ENCODE results near the gene DEPDC4. TPM values are rescaled to one million over a fixed set of nuclear protein-coding genes. Genes with fewer than 3 reads are reported as not detected.
"Not testable (repeated sequence)": the region's sequence is repeated elsewhere in the genome, so short reads cannot be mapped to it uniquely, and the experiment has no call there.

Gene DEPDC4
- total and polyA plus RNA-seq, 2 of the 4 experiments (the other 2 are of a cell fraction), result 0.72 to 0.79 TPM

GRCh38 chr12:100231873-100232272 lies 35.0 kb downstream of the DEPDC4 start:
- H2BK120ac ChIP-seq (ENCODE audit: low read depth, low read length); H3K23ac ChIP-seq (ENCODE audit: low read depth, low read length); H3K9ac ChIP-seq (ENCODE audit: low read depth, low read length); H2BK20ac ChIP-seq (ENCODE audit: low read depth, low read length); H3K79me1 ChIP-seq (ENCODE audit: low read depth in 1 of 2, low read length in 2 of 2); H3K9me3 ChIP-seq (ENCODE audit: control insufficient read depth, insufficient read depth, low read length); H2BK5ac ChIP-seq (ENCODE audit: low read depth, low read length, poor library complexity, severe bottlenecking); ATAC-seq (ENCODE audit: low read depth); H3K4me3 ChIP-seq (ENCODE audit: insufficient read depth, low read depth, low read length); H4K20me1 ChIP-seq (ENCODE audit: insufficient read depth, low read length); DNase-seq; H2AK9ac ChIP-seq (replicated peaks; ENCODE audit: low read depth, low read length, poor library complexity); H3K9me1 ChIP-seq (ENCODE audit: insufficient read depth, low read length); H3K4ac ChIP-seq (ENCODE audit: low read depth, low read length); H3K27ac ChIP-seq (ENCODE audit: insufficient read depth, low read length); H3K56ac ChIP-seq (ENCODE audit: extremely low read depth, insufficient read depth, low read length); H3K27me3 ChIP-seq (ENCODE audit: control insufficient read depth, insufficient read depth, low read length); H4K91ac ChIP-seq (ENCODE audit: insufficient read depth, low read depth, low read length); H2AK5ac ChIP-seq (ENCODE audit: low read depth, low read length); H3K36me3 ChIP-seq (ENCODE audit: control insufficient read depth, insufficient read depth, low read length); H3K4me2 ChIP-seq (ENCODE audit: low read depth, low read length); H2BK15ac ChIP-seq (ENCODE audit: low read depth, low read length); H3K4me1 ChIP-seq (ENCODE audit: control insufficient read depth, insufficient read depth, low read length); in situ Hi-C loops (cut with MboI; ENCODE audit: low sequenced_read_pairs); H3K14ac ChIP-seq (replicated peaks; ENCODE audit: low read depth, low read length); BruUV-seq (replicated peaks); dilution Hi-C loops (cut with HindIII; ENCODE audit: low sequenced_read_pairs, unreplicated experiment); H2AFZ ChIP-seq (replicated peaks; ENCODE audit: low read length, poor library complexity); H3K18ac ChIP-seq (ENCODE audit: low read depth, low read length); H4K8ac ChIP-seq (ENCODE audit: low read depth in 2 of 2, low read length in 2 of 2); H4K5ac ChIP-seq (ENCODE audit: low read depth, low read length); POLR2A ChIA-PET (ENCODE audit: unreplicated experiment): not testable (repeated sequence)
- CTCF ChIA-PET, result interaction anchor here (0.7 kb wide), 2 partner anchors 302 to 323 kb away, joined by 4 to 5 read pairs; no protein-coding TSS in a partner anchor
- intact Hi-C loops (cut with micrococcal nuclease), result loop anchor here (5.0 kb wide), 1 partner anchor 500 kb away; no protein-coding TSS in a partner anchor
- WGBS, 2 experiments (ENCODE audit: extremely low coverage in 2 of 2, insufficient read length in 1 of 2), result no CpG with 5 or more reads among the region's 3 CpGs

All from IMR-90 (cell line).